ENCODE results near the gene IFNAR1. TPM values are rescaled to one million over a fixed set of nuclear protein-coding genes. Genes with fewer than 3 reads are reported as not detected.

Gene IFNAR1
- total and polyA plus RNA-seq, 2 donors (not counting 3 experiments of a cell fraction or from before 2014, with no cell fraction given) = 16.2 to 47.8 TPM

GRCh38 chr21:33286600-33287456, 37.9 kb upstream of the IFNAR1 start:
- peak overlapping the region; percentile 46 for H3K4me2 ChIP-seq (ENCODE audit: insufficient read depth, low read length)
- ChIA-PET POLR2A (no interaction called here), CTCF (interaction anchor here (1.0 to 1.6 kb wide), 4 partner anchors 15 to 90 kb away, joined by 3 to 5 read pairs (median 4); partner anchors contain the start of gene IFNAR1)
- H3K36me3 ChIP-seq (ENCODE audit: control insufficient read depth in 2 of 2, extremely low read depth in 1 of 2, insufficient read depth in 2 of 2, low read length in 2 of 2) = peaks cover 0 to 6% of the 10 kb centered on the region in 2 experiments
- no peaks in the 10 kb centered on the region for H3K9me1 ChIP-seq (replicated peaks; ENCODE audit: control insufficient read depth, extremely low read depth, insufficient read depth, low read length)
- peak; percentile 25 for TF ChIP-seq POLR2AphosphoS5 (IDR thresholded peaks at IDR 0.05; ENCODE audit: insufficient read depth, low read depth, low read length)
- no peak for TF ChIP-seq EZH2 (IDR thresholded peaks at IDR 0.05; ENCODE audit: borderline replicate concordance, low read depth, low read length, severe bottlenecking)
- no peak for TF ChIP-seq JUN (IDR thresholded peaks at IDR 0.05; ENCODE audit: borderline replicate concordance, insufficient read depth, insufficient read length, low read depth)
- no peak for TF ChIP-seq MAX (IDR thresholded peaks at IDR 0.05; ENCODE audit: insufficient read depth, insufficient read length)
- no peak for TF ChIP-seq FOS (IDR thresholded peaks at IDR 0.05; ENCODE audit: borderline replicate concordance, insufficient read depth, low read length)
- BruUV-seq (replicated peaks) = no TSS peak
- peaks cover 28% of the 10 kb centered on the region for H3K4me1 ChIP-seq (ENCODE audit: control insufficient read depth, extremely low read depth, insufficient read depth, low read length)
- H4K20me1 ChIP-seq (replicated peaks; ENCODE audit: control insufficient read depth, extremely low read depth, insufficient read depth, low read length) = no peaks in the 10 kb centered on the region
- intact Hi-C loops (cut with micrococcal nuclease) = loop anchor here (1.0 to 2.0 kb wide), 2 partner anchors 20 to 55 kb away; partner anchors contain the start of gene IL10RB
- no peak overlapping the region for H3K4me3 ChIP-seq (replicated peaks in 1 of 3; ENCODE audit: insufficient read depth in 1 of 3, low read depth in 1 of 3, low read length in 3 of 3)
- no peaks in the 10 kb centered on the region for H3K27me3 ChIP-seq (ENCODE audit: control insufficient read depth in 2 of 2, insufficient read depth in 2 of 2, low read length in 2 of 2)
- peak overlapping the region; percentile 38 for H3K27ac ChIP-seq (ENCODE audit: insufficient read depth, low read depth, low read length)
- H3K9me3 ChIP-seq (replicated peaks; ENCODE audit: control insufficient read depth, insufficient read depth, low read length) = no peaks in the 10 kb centered on the region
- no peak overlapping the region for H3K9ac ChIP-seq (replicated peaks; ENCODE audit: extremely low read depth, insufficient read depth, low read length)
- DNase-seq (ENCODE audit: low read depth, low spot score) (peak; percentile 75), FAIRE-seq (peak; percentile 92)
- no peaks in the 10 kb centered on the region for H3K79me2 ChIP-seq (ENCODE audit: control insufficient read depth, insufficient read depth, low read length)
- H2AFZ ChIP-seq (ENCODE audit: low read depth, low read length) = peak overlapping the region; percentile 64
- dilution Hi-C loops (cut with MboI; ENCODE audit: extremely low pct_ligation_motif_present, low sequenced_read_pairs) = no loop called here
